Measurements from ENCODE around the gene KLHL35.
A peak's percentile ranks its signal among the peaks of the same experiment; 100 is the strongest.

Gene KLHL35

DNA sequence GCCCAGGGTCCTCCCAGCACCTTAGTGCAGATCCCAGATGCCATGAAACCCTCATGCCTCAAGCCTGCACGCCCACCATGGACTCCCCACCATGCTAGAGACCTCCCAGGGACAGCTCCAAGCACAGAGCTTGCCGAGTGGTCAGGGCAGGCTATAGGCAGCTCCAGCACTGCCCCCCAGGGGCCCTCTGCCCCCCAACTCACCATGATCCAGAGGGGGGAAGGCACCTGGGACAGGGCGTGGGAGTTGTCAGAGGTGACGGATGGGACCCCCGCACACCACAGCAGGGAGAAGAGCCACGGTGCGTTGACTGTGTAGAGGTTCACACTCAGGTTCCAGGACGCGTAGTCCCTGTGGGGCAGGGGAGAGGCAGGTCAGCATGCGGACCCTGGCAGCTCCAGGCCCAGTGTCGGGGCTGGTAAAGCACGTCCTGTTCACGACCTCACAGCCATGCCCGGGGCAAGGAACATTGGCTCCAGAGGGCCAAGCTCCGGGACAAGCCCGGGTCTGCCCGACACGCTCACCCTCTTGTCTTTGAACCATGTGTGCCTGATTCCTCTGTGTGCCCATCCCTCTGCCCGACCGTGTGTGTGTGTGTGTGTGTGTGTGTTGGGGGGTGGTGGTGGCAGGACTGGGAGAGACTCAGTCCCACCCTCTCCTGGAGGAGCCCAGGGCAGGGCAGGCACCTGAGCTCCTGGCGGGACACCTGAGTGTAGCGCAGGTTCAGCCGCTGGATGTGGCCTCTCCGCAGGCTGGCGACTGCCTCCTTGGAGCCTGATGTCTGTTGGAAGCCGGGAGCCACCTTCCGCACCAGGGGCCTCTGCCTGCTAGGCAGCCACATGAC, 8.2 kb upstream of the KLHL35 start:
- no peak for DNase-seq

DNA sequence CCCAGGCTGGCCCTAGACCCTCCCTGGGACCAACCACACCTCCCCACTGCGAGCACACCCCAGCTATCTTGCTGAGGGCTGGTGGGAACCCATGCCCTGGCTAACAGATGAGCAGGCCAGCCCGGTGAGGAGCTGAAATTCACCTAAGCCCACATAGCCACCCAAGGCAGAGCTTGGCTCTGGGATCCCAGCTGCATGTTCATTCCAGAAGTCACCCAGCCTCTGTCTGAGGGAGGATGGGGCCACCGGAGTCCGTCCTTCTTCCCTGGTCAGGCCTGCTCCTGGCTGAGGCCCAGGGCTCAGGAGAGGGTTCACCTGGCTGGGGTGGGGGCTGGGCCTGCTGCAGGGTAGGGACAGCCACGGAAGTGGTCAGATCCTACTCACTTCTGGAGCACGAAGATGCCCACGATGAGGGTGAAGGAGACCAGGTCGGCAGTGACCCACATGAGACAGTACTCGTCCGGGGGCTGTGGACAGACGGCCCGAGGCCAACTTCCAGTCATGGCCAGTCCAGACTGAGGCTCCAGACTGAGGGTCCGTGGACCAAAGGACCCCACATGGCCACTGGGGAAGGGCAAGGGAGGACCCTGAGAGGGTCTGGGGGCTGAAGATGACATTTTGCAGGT, 6.6 kb upstream of the KLHL35 start:
- DNase-seq = no peak

DNA sequence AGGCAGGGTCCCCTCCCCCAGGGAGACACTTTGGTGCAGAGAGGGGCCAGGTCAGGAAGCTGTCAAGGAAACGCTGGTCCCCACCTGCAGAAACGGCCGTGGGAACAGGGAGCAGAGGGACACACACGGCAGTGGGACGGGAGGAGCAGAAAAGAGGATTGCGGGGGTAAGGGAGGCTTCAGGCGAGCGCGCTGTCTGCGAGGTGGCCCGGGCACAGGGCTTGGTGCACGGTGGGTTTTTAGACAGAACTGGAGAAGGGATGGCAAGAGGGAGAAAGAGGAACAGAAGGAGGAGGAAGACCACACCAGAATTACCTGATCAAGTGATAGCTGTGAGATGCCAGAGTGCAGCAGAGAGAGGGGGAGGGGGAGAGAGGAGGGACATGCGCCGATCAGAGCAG, 6.0 kb upstream of the KLHL35 start:
- no peak for DNase-seq

DNA sequence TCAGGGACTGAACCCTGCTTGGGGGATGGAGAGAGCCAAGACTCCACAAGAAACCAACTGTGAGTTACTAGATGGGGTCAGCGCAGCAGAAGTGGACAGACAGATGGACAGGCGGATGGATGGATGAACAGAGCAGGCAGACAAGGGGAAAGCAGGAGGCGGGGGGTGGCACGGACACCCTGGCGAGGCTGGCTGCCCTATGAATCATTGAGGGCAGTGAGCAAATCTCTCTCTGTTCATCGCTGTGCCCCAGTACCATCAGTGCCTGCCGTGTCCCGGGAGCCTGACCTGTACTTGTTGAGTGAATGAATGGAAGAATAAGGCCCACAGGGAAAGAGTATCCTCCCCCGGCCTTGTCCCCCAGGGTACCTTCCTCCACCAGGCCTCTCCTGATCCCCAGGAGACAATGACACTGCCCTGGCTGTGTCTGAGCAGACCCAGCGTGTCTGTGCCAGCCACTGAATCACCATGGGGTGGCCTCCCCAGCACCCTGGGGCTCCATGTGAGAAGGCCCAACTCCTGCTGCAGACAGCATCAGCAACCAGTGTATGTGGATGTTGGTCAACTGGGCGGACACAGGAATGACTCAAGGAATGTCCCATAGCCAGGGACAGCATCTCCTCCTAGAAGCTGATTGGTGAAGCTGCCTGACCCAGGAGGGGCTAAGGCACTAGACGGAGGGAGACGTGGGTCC, 5.1 kb upstream of the KLHL35 start:
- no peak for DNase-seq

DNA sequence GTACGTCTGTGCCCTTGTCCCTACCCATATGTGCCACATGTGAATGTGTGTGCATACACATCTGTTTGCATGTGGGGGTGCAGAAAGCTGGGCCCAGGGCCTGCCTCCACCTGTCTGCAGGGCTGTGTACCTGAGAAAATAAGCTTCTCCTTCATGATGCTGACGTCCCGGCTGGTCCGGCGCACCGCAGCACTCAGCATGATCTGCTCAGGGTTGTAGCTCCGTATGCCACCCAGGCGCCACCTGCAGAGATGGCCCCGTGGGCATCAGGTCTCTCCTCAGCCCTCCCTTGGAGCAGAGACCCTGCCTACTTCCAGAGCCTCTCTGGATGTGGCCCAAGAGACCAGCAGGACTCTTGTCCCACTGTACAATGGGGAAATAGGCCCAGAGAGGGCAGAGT, 3.8 kb upstream of the KLHL35 start:
- no peak for DNase-seq

DNA sequence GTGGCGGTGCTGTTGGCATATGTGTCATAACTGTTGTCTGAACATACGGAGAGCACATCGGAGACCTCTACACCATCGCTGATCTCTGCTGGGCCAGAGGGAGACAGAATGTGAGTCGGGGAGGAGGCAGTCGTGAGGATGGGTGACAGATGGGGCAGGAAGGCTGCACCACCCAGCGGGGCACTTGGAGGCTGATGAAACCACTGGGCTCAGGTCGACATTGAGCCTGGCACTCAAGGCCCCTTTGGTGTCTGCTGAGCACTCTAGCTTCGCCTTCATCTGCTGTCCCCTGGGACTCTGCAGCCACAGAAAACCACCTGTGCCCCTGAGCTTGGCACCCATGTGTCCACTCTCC, 2.5 kb upstream of the KLHL35 start:
- no peak for DNase-seq

DNA sequence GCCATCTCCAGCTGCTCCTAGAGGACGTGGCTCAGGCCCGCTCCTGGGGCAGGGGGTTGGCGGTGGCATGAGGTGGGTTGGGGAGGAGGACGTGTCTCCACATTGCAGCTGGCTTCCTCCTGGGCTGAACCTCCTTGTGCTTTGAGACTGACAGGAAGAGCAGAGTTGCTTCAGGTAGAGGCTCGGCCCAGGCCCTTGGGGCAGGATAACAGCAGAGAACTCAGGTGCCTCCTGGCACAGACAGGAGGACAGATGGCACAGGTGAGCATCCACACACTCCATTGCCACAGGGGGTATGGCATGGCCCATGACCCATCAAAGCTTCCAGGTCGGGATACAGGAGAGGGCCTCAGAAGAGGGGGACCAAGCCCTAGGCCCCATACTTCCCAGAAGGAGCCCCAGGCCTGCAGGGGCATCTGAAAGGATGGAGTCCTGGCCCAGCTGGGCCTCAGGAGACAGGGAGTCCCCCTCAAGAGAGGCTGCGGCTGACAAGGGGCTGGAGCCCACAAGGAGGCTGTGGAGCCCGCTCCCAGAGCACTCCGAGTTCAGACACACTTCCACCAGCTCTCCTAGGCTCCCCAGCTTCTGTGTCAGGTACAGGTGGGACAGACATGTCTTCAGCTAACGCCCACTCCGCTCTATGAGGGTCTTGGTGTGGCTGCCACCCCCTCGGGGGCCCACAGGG, 2.0 kb upstream of the KLHL35 start:
- no peak for DNase-seq

DNA sequence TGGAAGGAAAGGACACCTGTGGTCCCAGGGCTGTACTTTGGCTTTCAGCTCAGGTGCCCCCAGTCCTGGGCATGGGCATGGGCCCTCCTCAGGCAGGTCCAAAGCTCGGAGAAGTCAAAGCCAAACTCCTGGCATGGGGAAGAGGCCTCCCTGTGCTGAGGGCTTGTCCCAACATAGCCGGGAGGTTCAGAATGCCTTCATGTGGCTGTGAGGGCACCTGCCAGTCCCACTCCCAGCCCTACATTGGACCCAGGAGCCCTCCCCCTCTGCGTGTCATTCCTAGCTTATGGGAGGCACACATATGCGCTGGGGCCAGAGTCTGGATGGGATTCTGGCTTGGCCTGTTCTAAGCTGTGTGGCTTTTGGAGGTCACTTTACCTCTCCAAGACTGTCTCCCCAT, 1.0 kb upstream of the KLHL35 start:
- no peak for DNase-seq

DNA sequence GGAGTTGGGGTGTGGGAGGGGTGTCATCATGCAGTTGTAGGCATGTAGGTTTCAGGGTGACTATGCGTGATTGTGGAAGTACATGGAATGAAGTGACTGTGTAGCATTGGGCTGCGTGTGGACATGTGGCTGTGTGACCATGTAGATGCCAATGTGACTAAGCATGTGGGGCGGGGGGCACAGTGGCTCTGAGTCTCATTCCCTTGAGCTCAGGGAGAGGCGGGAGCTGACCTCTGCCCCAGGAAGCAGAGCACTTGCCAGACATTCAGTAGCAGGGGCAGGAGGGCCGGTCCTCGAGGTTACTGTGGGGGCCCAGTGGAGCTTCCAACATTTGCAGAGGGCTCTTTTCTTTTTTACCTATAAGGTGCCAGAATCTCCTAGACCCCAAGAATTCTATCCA, 440 bp upstream of the KLHL35 start:
- DNase-seq = no peak

DNA sequence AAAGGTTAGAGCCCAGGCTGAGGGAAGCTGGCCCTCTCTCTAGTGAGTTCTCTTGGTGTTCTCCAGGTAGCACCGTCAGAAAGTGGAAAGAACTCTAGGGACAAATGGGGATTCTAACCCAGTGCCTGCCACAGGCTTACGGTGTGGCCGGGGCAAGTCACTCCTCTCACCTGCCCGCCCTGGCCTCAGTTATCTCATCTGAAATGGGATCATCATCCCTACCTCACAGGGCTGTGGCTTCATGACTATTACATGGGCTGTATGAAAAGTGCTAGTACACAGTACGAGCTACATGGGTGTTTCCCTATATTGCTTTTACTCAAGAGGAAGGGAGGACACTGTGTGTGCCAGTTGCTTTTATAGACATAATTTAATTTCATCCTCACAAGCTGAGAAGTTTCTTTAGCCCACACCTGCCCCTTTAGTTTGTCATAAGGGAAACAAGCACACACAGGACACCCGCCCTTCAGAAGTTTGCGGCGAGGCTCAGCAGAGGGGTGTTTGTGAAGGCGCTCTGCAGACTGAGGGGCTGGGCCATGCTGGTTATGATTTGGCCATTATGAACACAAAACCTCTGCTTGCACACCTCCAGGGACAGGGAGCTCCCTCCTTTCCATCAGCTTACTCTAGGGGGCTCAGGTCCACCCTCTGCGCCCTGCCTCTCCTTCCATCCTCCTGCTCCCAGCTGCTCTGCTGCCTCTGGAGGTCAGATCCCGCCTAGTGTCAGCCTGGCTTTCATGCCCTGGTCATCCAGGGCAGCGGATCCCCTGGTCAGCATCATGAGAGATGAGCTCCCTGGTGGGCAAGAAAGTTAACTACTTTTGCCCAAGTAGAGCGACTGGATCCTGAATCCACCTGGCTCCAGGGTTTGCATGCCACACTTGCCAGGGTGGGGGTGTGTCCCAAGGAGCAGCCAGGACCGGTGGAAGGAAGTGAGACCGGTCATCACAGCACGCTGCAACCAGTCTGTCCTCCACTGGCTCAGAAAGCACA, 1.2 kb downstream of the KLHL35 start:
- DNase-seq = no peak

DNA sequence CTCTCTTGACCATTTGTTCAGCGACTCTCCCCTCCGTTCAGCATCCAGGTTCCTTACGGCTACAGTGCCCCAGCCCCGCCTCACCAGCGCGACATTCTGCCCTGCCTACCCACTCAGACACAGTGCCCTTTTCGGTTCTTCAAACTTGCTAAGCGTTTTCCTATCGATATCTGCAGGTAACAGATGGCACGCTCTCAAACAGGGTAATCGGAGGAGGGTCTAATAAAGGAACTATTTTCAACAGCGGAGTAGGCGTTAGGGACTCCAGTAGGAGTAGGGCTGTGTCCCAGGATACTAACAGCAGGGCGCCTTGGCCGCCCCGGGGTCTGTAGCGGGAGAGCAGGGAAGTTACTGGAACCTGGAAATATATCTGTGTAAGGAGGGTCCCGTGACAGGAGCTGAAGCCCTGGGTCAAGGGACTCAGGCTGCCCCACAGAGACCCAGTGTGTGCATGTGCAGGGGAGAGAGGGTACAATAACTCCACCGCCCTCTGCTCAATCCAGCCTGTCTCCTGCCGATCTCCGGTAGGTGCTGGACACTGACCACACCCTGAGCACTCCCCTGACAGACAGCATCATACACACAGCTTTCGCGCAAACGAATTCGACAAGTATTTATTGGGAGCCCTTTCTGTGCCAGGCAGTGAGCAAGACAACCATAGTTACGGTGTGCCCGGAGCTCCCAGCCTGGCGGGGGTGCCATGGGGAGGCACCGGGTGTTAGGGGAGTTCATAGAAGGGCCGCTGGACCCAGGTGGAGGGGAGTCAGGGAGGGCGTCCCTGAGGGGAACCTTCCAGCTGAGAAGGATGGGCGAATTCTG, 2.1 kb downstream of the KLHL35 start:
- DNase-seq = no peak

DNA sequence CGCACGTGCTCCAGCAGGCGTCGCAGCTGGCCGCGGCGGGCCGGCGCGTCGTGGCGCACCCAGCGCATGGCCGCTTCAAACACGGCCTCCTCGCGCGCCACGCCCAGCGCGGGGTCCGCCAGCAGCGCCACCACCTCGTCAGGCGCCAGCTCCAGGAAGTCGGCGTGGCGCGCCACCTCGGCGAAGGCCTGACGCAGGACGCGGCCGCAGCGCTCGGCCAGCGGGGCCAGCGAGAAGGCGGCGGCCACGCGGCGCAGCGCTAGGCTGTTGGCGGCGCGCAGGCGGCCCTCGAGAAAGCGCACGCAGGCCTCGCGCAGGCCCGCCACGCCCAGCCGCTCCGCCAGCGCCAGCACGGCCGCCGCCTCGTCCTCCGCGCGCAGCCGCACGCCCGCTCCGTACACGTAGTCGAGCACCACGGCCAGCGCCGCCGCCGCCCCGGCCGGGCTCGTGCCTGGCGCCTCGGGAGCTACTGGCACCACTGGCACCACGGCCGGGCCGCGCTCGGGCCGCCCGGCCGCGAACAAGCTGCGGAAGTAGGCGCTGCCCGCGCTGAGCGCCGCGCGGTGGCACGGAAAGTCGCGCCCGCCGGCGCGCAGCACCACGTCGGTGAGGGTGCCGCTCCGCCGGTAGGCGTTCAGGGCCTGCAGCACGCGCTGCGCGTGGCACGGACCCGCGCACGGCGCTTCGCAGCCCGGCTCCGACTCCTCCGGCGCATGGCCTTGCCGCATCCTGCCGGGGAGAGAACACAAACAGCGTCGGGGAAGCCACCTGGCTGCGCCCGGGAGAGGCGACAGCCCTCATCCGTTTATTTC, 2.9 kb downstream of the KLHL35 start:
- peak; percentile 74 for DNase-seq

DNA sequence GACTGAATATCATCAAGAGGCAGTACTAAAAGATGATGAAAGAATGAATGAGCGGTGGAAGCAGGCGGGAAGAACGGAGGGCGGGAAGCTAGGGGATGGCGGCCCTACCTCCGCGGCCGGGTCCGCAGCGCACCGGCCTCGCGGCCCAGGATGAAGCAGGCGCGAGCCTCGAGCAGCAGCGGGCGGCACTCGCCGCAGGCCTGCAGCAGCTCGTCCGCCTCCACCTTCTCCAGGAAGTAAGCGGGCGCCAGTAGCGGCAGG, 3.4 kb downstream of the KLHL35 start:
- DNase-seq = no peak

DNA sequence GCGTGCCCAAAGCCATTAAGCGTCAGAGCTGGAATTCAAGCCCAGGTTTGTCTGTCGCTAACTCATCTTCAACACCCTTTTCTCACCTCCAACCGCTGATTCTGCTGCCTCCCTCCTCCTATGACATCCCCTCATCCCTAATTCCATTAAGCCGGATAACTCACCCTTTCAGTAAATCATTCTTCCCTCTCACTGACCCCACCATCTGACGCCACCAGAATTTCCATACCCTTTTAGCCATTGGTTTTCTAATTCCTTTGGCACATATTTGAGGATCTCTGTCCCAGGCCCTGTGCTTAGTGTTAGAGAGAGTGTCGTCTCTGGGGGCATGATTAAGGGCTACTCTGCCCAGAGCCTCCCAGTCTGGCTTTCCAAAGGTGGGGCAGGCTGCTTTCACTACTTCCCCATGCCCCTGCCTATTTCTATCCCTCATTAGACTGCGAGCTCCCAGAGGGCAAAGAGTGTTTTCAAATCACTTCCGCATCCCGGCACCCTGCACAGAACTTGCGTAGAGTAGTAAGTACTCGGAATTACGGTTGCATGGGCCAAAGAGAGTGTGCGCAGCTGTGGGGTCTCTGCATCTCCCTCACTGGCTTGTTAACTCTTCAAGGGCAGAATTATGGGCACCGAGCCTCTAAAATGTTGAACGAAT, 3.9 kb downstream of the KLHL35 start:
- no peak for DNase-seq

DNA sequence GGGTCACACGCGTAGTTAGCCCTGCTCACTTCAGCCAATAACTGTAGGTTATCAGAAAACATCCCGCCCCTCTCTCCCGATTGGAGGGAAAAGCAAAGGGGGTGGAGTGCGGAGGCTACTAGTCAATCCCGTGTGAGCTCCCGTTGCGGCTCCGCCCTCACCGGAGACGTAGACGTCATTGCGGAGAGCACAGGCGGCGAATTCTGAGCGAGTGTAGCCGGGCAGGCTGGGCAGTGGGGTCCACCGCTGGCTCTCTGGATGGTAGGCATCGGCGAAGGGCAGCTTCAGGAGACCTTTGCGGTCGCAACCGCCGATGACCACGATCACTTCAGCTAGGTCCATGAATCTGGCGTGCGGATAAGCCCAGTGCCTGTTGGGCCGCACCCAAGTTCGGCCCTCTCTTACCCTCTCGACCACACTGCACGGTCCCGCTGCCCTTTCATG, 4.7 kb downstream of the KLHL35 start:
- peak; percentile 85 for DNase-seq

DNA sequence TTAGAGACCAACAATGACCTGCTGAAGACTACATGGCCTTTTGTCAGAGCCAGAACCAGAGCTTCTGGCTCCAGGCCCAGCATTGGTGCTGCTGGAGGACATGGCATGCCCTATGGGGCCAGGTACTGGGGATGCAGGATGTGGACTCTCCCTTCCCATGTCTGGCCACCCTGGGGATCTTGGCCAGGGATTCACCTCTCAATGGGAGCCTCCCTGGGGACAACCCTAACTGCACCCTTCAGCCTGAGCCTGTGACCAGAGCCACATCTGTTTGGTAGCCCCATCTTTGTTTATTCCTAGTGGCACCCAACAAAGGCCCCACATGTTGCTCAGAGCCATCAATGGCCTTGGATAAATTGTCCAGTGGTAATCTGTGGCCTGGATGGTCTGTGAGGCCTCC, 5.8 kb downstream of the KLHL35 start:
- no peak for DNase-seq

DNA sequence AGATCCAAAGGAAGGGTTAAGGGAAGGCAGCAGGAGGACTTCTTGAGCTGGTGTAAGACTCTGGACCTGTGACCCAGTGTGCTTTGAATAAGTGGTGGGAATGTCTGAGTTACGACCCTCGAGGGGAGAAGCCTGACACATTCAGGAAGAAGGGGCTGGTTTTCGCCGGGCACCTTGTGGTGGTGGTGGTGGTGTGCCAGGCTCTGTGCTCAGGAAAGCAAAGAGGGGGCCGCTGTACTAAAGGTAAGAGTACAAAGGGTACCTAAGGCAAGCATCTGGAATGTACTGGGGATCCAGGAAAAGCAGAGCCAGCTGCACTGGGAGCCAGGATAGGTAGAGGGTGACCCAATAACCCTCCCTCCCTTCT, 6.3 kb downstream of the KLHL35 start:
- DNase-seq = no peak

DNA sequence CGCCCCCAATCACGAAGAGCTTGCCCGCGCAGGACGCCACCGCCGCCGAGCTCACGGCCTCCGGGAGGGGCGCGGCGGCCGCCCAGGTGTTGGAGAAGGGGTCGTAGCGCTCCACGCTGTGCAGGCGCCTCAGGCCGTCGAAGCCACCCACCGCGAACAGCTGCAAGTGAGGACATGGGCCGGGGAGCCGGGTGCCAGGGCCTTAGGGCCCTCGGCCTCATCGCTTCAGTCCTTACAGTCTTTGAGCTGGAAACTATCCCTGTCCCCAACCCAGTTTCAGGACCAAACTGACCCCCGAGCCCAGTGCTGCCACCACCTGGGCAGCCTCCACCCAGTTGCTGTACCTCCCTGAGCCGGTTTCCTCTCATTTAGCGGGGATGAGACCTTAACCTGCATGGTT, 7.6 kb downstream of the KLHL35 start:
- DNase-seq = no peak

DNA sequence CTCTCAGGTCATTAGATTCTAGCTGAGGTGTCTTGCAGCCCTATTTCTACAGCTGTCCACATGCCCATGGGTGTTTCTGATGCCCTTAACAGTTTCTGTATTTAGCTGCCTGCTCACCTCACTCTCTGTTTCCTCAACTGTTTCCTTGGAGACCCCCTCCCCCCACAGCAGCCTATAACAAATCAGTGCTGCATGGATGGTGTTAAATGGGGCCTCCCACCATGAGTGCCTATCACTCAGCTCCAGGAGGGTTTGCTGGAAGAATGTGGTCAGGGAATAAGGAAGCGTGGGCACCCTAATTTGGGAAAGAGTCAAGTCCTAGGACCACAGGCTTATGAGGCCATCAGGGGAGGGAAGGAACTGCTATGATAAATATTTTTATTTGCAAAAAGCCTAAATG, 8.6 kb downstream of the KLHL35 start:
- DNase-seq = no peak

DNA sequence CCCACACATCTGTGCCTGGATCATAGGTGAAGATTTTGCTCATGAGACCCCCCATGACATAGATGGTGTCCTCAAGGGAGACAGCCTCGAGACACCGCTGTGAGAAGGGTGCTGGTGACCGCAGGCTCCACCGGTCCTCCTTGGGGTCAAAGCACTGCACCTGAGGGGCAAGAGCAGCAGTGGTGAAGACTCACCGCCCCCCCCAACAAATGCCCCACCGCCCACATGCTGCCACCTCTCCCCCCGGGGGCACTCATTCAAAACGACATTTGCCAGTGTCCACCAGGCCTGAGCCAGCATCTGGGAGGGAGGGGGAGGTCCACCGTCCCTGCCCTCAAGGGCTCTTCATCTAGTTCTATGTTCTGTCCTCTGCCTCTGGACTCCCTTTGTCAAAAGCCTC, 9.3 kb downstream of the KLHL35 start:
- no peak for DNase-seq
